HEK293 (cell line): ENCODE data around the gene ZNF350.

Experiments
- CTCF ChIP-seq: fragments of 450-650 bp; formaldehyde crosslinking; IDR thresholded peaks from 2 replicates; pipeline ENCODE4 v1.5.1; 2016; ENCODE audit warnings: missing biosample characterization, missing genetic modification characterization
- SP2 ChIP-seq: fragments of 450-650 bp; formaldehyde crosslinking; IDR thresholded peaks from 2 replicates; pipeline ENCODE4 v1.5.1; 2016; ENCODE audit warnings: missing biosample characterization, missing genetic modification characterization
- YY1 ChIP-seq: fragments of 450-650 bp; formaldehyde crosslinking; IDR thresholded peaks from 2 replicates; pipeline ENCODE4 v1.5.1; 2018; ENCODE audit warnings: missing biosample characterization, missing genetic modification characterization
- ZBTB1 ChIP-seq: fragments of 450-650 bp; formaldehyde crosslinking; IDR thresholded peaks from 2 replicates; pipeline ENCODE4 v1.5.1; 2016; ENCODE audit warnings: missing biosample characterization, missing genetic modification characterization
- ZBTB6 ChIP-seq: fragments of 450-650 bp; formaldehyde crosslinking; IDR thresholded peaks from 2 replicates; pipeline ENCODE4 v1.5.1; 2017; ENCODE audit warnings: missing biosample characterization, missing genetic modification characterization
- ZNF112 ChIP-seq: fragments of 450-650 bp; formaldehyde crosslinking; IDR thresholded peaks from 2 replicates; pipeline ENCODE4 v1.5.0; 2017; ENCODE audit warnings: missing biosample characterization, missing genetic modification characterization
- ZNF274 ChIP-seq, 2 experiments: fragments of 200-500 bp in 1 of 2; fragments of 450-650 bp in 1 of 2; sonication (Bioruptor generic) in 1 of 2; formaldehyde crosslinking in 1 of 2; IDR thresholded peaks; 2 replicates each; pipeline versions ENCODE4 v1.5.1 to v1.6.1; 2014 to 2016; ENCODE audit warnings: borderline replicate concordance in 1 of 2, inconsistent platforms in 1 of 2, low read length in 1 of 2, missing biosample characterization in 1 of 2, missing genetic modification characterization in 1 of 2
- ZNF324 ChIP-seq: fragments of 450-650 bp; formaldehyde crosslinking; IDR thresholded peaks from 2 replicates; pipeline ENCODE4 v1.5.1; 2016; ENCODE audit warnings: missing biosample characterization, missing genetic modification characterization
- ZNF341 ChIP-seq: fragments of 450-650 bp; formaldehyde crosslinking; IDR thresholded peaks from 2 replicates; pipeline ENCODE4; 2016; ENCODE audit warnings: low read depth, missing biosample characterization, missing genetic modification characterization
- ZNF561 ChIP-seq: fragments of 450-650 bp; IDR thresholded peaks from 2 replicates; pipeline ENCODE4 v1.5.1; 2018; ENCODE audit warnings: missing biosample characterization, missing genetic modification characterization, borderline replicate concordance
- ZNF792 ChIP-seq: fragments of 450-650 bp; formaldehyde crosslinking; IDR thresholded peaks from 2 replicates; pipeline ENCODE4 v1.5.1; 2016; ENCODE audit warnings: missing biosample characterization, missing genetic modification characterization
- ZSCAN16 ChIP-seq: fragments of 450-650 bp; formaldehyde crosslinking; IDR thresholded peaks from 2 replicates; pipeline ENCODE4 v1.5.1; 2016; ENCODE audit warnings: missing biosample characterization, missing genetic modification characterization

GRCh38 chr19:51938936-51939335 is 47.7 kb downstream of the ZNF350 start:
- no peak for TF ChIP-seq CTCF
- TF ChIP-seq ZNF324 (tag by site-specific recombination), result no peak
- TF ChIP-seq ZNF112, result no peak
- no peak for TF ChIP-seq ZNF561 (tag by site-specific recombination)
- TF ChIP-seq SP2, result no peak
- no peak for TF ChIP-seq ZSCAN16 (tag by site-specific recombination)
- TF ChIP-seq ZBTB1 (tag by site-specific recombination), result no peak
- no peak for TF ChIP-seq ZNF792 (tag by site-specific recombination)
- no peak for TF ChIP-seq ZBTB6
- TF ChIP-seq ZNF274 (IDR thresholded peaks at IDR 0.05; ENCODE audit: low read length), result no peak
- no peak for TF ChIP-seq ZNF274 (tag by site-specific recombination; IDR thresholded peaks at IDR 0.05; ENCODE audit: borderline replicate concordance)
- TF ChIP-seq ZNF341 (tag by site-specific recombination), result no peak
- TF ChIP-seq YY1 (tag by site-specific recombination), result no peak
